Muscle of leg (tissue), 11 donors: ENCODE results near the gene RASA3. TPM values are rescaled to one million over a fixed set of nuclear protein-coding genes. Genes with fewer than 3 reads are reported as not detected.
"Not testable (repeated sequence)": the region's sequence is repeated elsewhere in the genome, so short reads cannot be mapped to it uniquely, and the experiment has no call there.

Experiments
- DNase-seq: peaks from one replicate; pipeline ENCODE4 v3.0.0; 2013
- H3K27ac ChIP-seq: one replicate; pipeline ENCODE4 v1.5.1; 2013; ENCODE audit warnings: mild to moderate bottlenecking, low read length, control low read depth
- H3K27me3 ChIP-seq: one replicate; pipeline ENCODE4 v1.6.1; 2013; ENCODE audit warnings: low read length; ENCODE audit not compliant: control insufficient read depth, insufficient read depth
- H3K36me3 ChIP-seq: one replicate; pipeline ENCODE4 v1.6.1; 2013; ENCODE audit warnings: low read length; ENCODE audit not compliant: control insufficient read depth, insufficient read depth
- H3K4me1 ChIP-seq: one replicate; pipeline ENCODE4 v1.6.1; 2013; ENCODE audit warnings: low read length; ENCODE audit not compliant: control insufficient read depth, insufficient read depth
- H3K4me3 ChIP-seq: one replicate; pipeline ENCODE4 v1.5.1; 2013; ENCODE audit warnings: low read length, control low read depth
- H3K9me3 ChIP-seq: replicated peaks from 2 replicates; pipeline ENCODE4 v1.6.1; 2013; ENCODE audit warnings: low read depth, low read length; ENCODE audit not compliant: control insufficient read depth
- WGBS: methylation state at CpG from one replicate; pipeline ENCODE4 v1.1.5; 2013; ENCODE audit warnings: missing lambda C conversion rate; ENCODE audit not compliant: insufficient coverage; 5-methylcytosine and 5-hydroxymethylcytosine counted together
- polyA plus RNA-seq, 8 donors: library from polyadenylated mRNA; unstranded; fragments of 120-200 nt; gene quantifications; one replicate each; pipeline versions ENCODE4 v1.2.1 to v1.2.3, GENCODE V29; 2013; ENCODE audit warnings: inconsistent platforms in 1 of 8, low replicate concordance in 1 of 8; ENCODE audit not compliant: insufficient read length in 8 of 8, insufficient read depth in 1 of 8
- total RNA-seq: library from RNA; stranded (reverse); fragments of 120-200 nt; gene quantifications from one replicate; pipeline ENCODE4 v1.2.4, GENCODE V29; 2013

RASA3 gene
- total and polyA plus RNA-seq, 9 donors: 15.9 to 27.2 (median 21.6) TPM

- 49% methylated on average over 17 of the region's 21 CpGs for WGBS
- no peaks in the 10 kb centered on the region for H3K36me3 ChIP-seq
- H3K4me1 ChIP-seq: peaks cover 38% of the 10 kb centered on the region
- DNase-seq: no peak
- peak overlapping the region; percentile 13 for H3K27ac ChIP-seq
- H3K4me3 ChIP-seq: no peak overlapping the region
- no peaks in the 10 kb centered on the region for H3K9me3 ChIP-seq
- H3K27me3 ChIP-seq: no peaks in the 10 kb centered on the region
Observed at GRCh38 chr13:114134111-114134943, 1.9 kb upstream of the RASA3 start.

GRCh38 chr13:114133552-114133951 is 1.1 kb upstream of the RASA3 start:
- H3K36me3 ChIP-seq: not testable (repeated sequence)

DNA sequence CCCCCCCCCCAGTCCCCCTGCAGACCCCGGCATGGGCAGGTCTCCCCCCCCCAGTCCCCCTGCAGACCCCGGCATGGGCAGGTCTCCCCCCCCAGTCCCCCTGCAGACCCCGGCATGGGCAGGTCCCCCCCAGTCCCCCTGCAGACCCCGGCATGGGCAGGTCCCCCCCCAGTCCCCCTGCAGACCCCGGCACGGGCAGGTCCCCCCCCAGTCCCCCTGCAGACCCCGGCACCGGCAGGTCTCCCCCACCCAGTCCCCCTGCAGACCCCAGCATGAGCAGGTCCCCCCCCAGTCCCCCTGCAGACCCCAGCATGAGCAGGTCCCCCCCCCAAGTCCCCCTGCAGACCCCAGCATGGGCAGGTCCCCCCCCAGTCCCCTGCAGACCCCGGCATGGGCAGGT is 703 bp upstream of the RASA3 start:
- not testable (repeated sequence) for DNase-seq
- whole genome bisulfite sequencing: no CpG with 5 or more reads among the region's 9 CpGs

More at GRCh38 chr13:114133552-114133951, 1.1 kb upstream of the RASA3 start:
- no CpG with 5 or more reads among the region's 7 CpGs for WGBS
- H3K4me1 ChIP-seq: peaks cover 45% of the 10 kb centered on the region
- not testable (repeated sequence) for DNase-seq, H3K4me3 ChIP-seq, H3K27me3 ChIP-seq, H3K9me3 ChIP-seq, H3K27ac ChIP-seq

GRCh38 chr13:114131583-114132418 is 622 bp downstream of the RASA3 start:
- DNase-seq: peak; percentile 60
- no peaks in the 10 kb centered on the region for H3K9me3 ChIP-seq
- WGBS: 0% methylated on average over 94 of the region's 95 CpGs
- H3K4me3 ChIP-seq: peak overlapping the region; percentile 76
- no peaks in the 10 kb centered on the region for H3K27me3 ChIP-seq
- peaks cover 5% of the 10 kb centered on the region for H3K36me3 ChIP-seq
- peaks cover 63% of the 10 kb centered on the region for H3K4me1 ChIP-seq
- H3K27ac ChIP-seq: peak overlapping the region; percentile 88

More for the DNA sequence above, 703 bp upstream of the RASA3 start:
- peaks cover 50% of the 10 kb centered on the region for H3K4me1 ChIP-seq
- H3K9me3 ChIP-seq, H3K36me3 ChIP-seq, H3K27me3 ChIP-seq, H3K27ac ChIP-seq, H3K4me3 ChIP-seq: not testable (repeated sequence)

- Histone ChIP-seq H3K9me3 (no peaks in the 10 kb centered on the region), H3K4me1 (peaks cover 65% of the 10 kb centered on the region), H3K27me3 (no peaks in the 10 kb centered on the region), H3K27ac (peak overlapping the region; percentile 88), H3K36me3 (peaks cover 5% of the 10 kb centered on the region), H3K4me3 (peak overlapping the region; percentile 76)
- DNase-seq: peak; percentile 84
- under 1% methylated on average over 20 of the region's 30 CpGs for WGBS
Observed at GRCh38 chr13:114130837-114131582, 1.4 kb downstream of the RASA3 start.

GRCh38 chr13:114130131-114130836 is 2.1 kb downstream of the RASA3 start:
- peak overlapping the region; percentile 76 for H3K4me3 ChIP-seq
- WGBS: 33% methylated on average over 18 of the region's 18 CpGs
- H3K4me1 ChIP-seq: peaks cover 63% of the 10 kb centered on the region

GRCh38 chr13:114129649-114130062 is 2.8 kb downstream of the RASA3 start:
- 63% methylated on average over 8 of the region's 9 CpGs for WGBS
- no peak for DNase-seq
- Histone ChIP-seq H3K4me3 (no peak overlapping the region), H3K27me3 (no peaks in the 10 kb centered on the region), H3K4me1 (peaks cover 59% of the 10 kb centered on the region), H3K27ac (peak overlapping the region; percentile 88), H3K36me3 (peaks cover 7% of the 10 kb centered on the region), H3K9me3 (no peaks in the 10 kb centered on the region)

More at GRCh38 chr13:114130131-114130836, 2.1 kb downstream of the RASA3 start:
- H3K36me3 ChIP-seq: peaks cover 5% of the 10 kb centered on the region
- peak overlapping the region; percentile 88 for H3K27ac ChIP-seq
- no peaks in the 10 kb centered on the region for H3K9me3 ChIP-seq
- DNase-seq: no peak
- no peaks in the 10 kb centered on the region for H3K27me3 ChIP-seq

DNA sequence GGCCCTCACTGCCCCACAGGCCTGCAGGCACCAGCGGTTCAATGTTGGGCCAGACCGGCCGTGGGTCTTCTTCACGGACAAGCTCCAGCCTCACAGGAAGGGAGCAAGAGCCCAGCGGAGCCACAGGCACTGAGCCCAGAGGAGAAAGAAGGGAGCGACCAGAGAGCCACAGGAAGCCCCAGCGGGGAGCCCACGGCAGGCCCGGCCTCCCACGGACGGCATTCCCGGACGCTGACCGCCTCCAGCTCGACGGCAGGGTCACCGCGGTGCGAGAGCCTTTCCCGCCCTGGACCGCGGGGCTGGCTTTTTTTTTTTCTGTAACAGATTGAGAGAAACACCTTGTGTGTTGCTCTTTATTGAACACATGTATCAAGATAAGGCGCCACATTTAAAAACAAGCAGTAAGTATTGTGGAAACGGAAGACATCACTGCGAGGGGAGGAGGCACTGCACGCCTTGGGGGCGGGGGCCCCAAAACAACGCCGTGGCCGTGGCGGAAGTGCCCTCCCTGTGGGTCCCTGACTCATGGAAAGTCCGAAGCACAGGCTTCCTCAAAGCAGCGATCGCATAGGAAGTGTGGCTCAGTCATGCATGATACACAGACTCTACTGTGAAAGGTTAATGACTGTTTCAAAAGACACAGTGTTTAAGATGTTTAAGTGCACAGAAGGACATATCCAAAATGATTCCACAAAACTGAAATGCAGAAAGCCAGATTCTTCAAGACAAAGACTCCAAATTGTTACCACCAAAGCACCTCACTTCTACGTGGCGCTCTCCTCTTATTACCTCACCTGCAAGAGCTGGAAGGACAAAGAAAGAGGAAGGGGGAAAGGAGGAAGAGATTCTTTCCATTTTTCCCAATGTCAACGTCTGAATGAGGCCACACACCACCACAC is 3.5 kb downstream of the RASA3 start:
- H3K9me3 ChIP-seq: no peaks in the 10 kb centered on the region
- H3K4me3 ChIP-seq: peak overlapping the region; percentile 15
- H3K36me3 ChIP-seq: peaks cover 12% of the 10 kb centered on the region
- H3K4me1 ChIP-seq: peaks cover 61% of the 10 kb centered on the region
- peak; percentile 91 for DNase-seq
- 34% methylated on average over 29 of the region's 37 CpGs for WGBS
- peak overlapping the region; percentile 88 for H3K27ac ChIP-seq
- no peaks in the 10 kb centered on the region for H3K27me3 ChIP-seq

DNA sequence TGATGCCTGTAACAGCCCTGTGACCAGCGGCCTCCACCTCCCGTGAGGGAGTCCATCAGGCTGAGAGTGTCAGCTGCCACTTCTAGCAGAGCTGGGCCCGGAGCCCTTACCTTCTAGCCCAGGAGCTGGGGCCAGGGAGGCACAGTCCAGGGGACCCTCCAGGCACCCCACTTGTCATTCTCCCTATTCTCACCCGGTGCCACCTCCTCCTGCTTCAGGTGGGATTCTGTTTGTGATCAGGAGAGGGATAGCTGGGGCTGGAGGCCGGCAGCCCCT is 4.1 kb downstream of the RASA3 start:
- Histone ChIP-seq H3K4me1 (peaks cover 67% of the 10 kb centered on the region), H3K9me3 (no peaks in the 10 kb centered on the region), H3K27ac (peak overlapping the region; percentile 88), H3K4me3 (no peak overlapping the region), H3K36me3 (peaks cover 12% of the 10 kb centered on the region), H3K27me3 (no peaks in the 10 kb centered on the region)
- DNase-seq: no peak
- WGBS: 76% methylated on average over 3 of the region's 5 CpGs
